ENCODE data around the gene CIITA.
"Not testable (repeated sequence)": the region's sequence is repeated elsewhere in the genome, so short reads cannot be mapped to it uniquely, and the experiment has no call there.

Gene CIITA, protein sequence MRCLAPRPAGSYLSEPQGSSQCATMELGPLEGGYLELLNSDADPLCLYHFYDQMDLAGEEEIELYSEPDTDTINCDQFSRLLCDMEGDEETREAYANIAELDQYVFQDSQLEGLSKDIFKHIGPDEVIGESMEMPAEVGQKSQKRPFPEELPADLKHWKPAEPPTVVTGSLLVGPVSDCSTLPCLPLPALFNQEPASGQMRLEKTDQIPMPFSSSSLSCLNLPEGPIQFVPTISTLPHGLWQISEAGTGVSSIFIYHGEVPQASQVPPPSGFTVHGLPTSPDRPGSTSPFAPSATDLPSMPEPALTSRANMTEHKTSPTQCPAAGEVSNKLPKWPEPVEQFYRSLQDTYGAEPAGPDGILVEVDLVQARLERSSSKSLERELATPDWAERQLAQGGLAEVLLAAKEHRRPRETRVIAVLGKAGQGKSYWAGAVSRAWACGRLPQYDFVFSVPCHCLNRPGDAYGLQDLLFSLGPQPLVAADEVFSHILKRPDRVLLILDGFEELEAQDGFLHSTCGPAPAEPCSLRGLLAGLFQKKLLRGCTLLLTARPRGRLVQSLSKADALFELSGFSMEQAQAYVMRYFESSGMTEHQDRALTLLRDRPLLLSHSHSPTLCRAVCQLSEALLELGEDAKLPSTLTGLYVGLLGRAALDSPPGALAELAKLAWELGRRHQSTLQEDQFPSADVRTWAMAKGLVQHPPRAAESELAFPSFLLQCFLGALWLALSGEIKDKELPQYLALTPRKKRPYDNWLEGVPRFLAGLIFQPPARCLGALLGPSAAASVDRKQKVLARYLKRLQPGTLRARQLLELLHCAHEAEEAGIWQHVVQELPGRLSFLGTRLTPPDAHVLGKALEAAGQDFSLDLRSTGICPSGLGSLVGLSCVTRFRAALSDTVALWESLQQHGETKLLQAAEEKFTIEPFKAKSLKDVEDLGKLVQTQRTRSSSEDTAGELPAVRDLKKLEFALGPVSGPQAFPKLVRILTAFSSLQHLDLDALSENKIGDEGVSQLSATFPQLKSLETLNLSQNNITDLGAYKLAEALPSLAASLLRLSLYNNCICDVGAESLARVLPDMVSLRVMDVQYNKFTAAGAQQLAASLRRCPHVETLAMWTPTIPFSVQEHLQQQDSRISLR

GRCh38 chr16:10876799-10877341 is at the start of gene CIITA:
Gene CIITA (plus strand): TSS chr16:10877202. CDS start chr16:10877331, 129 bp downstream.
- DNase-seq (ENCODE audit: low read depth) = peak; percentile 42

GRCh38 chr16:10827691-10828341 is 49.2 kb upstream of the CIITA start:
- DNase-seq (ENCODE audit: low read depth) = peak; percentile 79

DNA sequence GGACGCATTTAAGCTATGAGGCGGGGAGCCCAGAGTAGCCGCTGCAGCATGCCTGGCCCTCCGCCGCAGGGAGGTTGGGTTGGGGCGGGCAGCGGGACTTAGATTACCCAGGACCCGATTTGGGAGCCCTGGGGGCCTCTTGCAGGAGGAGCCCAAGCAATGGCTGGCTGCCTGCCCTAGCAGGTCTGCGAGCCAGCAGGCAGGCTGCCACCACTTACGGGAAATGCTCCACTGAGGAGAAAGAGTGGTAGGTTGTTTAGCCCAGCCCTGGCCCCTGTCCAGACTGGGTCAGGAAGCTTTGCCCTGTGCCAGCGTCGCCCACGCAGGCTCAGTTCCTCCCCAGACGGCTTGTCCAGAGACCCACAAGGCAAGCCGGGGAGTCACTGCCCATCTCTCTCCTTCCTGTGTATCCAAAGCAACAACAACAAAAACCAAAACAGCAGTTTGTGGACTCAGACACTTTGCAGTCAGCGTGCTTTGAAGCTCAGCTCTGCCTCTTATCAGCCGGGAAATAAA is 48.1 kb upstream of the CIITA start:
- DNase-seq (ENCODE audit: low read depth) = peak; percentile 96

- DNase-seq (ENCODE audit: low read depth) = not testable (repeated sequence)
These were observed 47.5 kb upstream of the CIITA start for GRCh38 chr16:10829390-10830098.

DNA sequence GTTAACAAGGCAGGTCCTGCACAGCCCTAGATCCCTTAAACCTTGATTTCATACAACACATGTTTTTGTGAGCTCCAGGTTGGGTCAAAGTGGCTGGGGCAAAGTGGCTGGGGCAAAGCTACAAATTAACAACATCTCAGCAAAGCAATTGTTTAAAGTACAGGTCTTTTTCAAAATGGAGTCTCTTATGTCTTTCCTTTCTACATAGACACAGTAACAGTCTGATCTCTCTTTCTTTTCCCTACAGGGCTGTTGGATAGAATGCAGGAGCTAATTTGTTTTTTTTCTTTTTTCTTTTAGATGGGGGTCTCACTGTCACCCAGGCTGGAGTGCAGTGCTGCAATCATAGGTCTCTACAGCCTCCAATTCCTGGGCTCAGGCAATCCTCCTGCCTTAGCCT is 46.8 kb upstream of the CIITA start:
- not testable (repeated sequence) for DNase-seq (ENCODE audit: low read depth)

DNA sequence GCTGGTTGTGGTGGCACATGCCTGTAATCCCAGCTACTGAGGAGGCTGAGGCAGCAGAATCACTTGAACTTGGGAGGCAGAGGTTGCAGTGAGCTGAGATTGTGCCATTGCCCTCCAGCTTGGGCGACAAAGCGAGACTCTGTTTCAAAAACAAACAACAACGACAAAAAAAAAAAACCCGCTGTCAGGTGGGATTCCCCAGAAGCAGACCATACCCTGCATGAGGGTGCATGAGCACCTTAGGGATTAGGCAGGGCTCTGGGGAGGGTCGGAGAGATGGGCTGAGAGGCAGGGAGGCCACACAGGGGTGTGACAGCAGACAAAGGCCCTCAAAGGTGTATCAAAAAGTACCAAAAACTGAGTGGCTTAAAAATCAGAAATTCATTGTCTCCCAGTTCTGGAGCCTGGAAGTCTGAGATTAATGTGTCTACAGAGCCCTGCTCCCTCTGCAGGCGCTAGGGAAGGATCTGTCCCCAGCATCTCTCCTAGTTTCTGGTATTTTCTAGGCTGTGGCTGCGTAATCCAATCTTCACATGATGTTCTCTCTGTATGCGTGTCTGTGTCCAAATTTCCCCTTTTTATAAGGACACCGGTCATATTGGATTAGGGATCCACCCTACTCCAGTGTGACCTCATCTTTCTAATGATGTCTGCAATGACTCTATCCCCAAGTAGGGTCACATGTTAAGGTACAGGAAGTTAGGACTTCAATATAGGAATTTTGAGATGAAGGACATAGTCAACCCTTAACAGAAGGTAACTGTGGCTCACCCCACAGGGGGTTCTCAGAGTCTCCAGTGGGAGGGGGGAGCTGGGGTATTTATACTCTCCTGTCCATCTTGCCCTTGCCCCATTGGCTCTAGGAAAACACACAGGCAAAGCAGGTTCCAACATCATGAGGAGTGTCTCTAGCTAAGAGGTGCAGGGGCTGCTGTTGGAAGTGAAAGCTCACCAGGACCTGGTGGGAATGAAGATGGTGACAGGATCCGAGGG is 44.8 kb upstream of the CIITA start:
- DNase-seq (ENCODE audit: low read depth) = no peak

- no peak for DNase-seq (ENCODE audit: low read depth)
These were observed 43.7 kb upstream of the CIITA start for GRCh38 chr16:10833271-10833670.

DNA sequence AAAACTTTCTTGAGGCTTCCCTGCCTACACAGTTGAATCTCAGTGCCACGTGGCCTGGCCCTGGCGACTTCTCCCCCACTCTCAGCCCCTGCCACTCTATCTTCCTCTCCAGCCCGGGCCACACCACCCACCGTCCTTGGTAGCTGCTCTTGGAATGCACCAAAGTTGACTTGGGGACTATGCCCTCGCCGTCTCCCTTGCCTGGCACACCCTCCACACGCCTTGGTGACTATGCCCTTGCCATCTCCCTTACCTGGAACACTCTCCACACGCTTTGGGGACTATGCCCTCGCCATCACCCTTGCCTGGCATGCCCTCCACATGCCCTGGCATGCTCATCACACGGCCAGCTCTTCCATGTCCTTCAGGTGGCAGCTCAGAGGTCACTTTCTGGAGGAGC is 42.9 kb upstream of the CIITA start:
- DNase-seq (ENCODE audit: low read depth) = no peak

GRCh38 chr16:10834766-10835165 is 42.2 kb upstream of the CIITA start:
- no peak for DNase-seq (ENCODE audit: low read depth)

DNA sequence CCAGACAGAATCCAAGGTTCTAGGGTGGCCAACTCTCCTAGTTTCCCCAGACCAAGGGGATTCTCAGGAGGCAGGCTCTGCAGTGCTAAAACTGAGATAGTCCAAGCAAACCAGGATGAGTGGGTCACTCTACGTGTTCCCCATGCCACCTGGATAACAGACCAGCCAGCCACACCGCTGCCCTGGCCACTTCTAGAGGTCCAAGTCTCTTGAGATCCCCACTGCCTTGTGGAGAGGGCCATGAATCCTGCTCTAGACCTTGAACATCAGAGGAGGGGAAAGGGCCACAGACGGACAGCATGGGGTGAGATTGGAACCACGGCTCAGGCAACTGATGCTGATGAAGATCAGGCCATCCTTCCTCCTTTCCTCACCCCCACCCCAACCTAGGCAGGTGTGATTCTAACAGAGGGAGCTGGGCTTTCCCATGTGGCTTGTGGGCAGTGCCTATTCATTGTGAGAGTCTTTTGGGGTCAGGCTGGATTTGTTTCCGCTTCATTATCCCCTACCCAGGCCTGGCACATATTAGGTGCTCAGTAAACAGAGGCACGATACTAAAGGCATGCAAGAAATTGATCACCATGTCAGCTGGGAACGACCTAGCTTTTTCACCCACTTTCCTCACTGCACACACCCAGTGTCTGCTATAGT is 41.6 kb upstream of the CIITA start:
- DNase-seq (ENCODE audit: low read depth) = no peak

- DNase-seq (ENCODE audit: low read depth) = no peak
These were observed 40.7 kb upstream of the CIITA start for GRCh38 chr16:10836174-10836853.

DNA sequence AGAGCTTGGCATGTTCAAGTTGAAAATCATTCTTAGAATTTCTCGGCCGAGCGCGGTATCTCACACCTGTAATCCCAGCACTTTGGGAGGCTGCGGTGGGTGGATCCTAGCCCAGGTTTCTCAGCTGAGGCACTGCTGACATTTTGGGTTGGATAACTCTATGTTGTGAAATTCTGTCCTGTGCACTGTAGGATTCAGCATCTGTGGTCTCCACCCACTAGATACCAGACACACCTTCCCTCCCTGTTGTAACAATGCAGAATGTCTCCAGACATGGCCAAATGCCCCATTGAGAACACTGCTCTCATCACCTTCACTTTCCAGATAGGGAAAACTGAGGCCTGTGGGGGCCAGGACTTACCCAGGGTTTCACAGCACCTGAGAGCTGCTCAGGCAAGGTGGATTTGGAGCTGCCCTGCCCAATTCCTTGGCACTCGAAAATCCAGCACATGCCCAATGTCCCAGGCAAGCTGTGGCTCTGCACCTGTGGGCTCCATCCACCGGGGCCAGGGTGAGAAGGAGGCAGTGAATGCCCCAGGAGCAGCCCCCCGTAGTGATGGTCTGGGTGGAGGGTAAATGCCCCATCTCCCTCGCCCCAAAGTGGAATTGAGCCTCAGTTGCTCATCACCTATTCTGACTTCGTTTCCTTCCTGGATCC is 38.3 kb upstream of the CIITA start:
- DNase-seq (ENCODE audit: low read depth) = no peak

DNA sequence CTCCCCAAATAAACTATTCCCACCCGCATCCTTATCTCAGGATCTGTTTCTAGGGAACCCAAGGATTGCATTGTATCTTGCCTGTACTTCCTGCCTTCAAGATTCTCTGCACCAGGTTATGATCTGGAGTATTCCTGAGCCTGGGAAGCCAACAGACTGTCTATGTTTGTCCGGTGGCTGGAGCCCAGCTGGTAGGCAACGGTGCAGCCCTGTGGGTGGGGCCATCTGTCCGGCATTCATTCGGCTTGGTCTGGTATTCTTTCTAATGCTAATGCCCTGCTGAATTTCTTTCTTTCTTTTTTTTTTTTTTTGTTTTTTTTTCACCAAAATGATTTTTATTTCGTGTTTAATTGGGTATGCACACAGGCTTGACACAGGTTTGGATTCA is 37.7 kb upstream of the CIITA start:
- no peak for DNase-seq (ENCODE audit: low read depth)

- DNase-seq (ENCODE audit: low read depth) = no peak
These were observed 36.3 kb upstream of the CIITA start for GRCh38 chr16:10840703-10841102.

GRCh38 chr16:10846213-10846998 is 30.6 kb upstream of the CIITA start:
- DNase-seq (ENCODE audit: low read depth) = no peak

DNA sequence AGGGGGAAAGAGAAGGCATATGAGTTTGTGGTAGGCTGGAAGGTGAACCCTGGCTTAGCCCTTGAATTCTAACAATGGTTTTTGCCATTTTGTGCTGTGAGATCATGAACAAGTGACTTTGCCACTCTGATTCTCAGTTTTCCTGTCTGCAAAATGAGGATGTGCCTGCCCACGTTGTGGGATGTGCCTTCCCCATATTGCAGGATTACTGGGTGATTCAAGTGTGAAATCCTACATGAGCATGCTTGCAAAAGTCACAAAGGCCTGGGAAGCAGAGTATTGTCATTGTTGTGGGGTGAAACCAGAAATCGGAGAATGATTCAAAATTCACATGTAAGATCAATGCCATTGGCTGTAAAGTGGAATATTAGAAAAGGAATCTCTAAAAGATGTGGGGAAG is 29.8 kb upstream of the CIITA start:
- DNase-seq (ENCODE audit: low read depth) = no peak

Measured in fibroblast of gingiva (primary cell).